ENCODE results near the gene CFAP54. TPM values are rescaled to one million over a fixed set of nuclear protein-coding genes. Genes with fewer than 3 reads are reported as not detected.

Gene CFAP54
- polyA plus RNA-seq, 2 of the 4 experiments (the other 2 are of a cell fraction), result 0.70 to 1.2 TPM

DNA sequence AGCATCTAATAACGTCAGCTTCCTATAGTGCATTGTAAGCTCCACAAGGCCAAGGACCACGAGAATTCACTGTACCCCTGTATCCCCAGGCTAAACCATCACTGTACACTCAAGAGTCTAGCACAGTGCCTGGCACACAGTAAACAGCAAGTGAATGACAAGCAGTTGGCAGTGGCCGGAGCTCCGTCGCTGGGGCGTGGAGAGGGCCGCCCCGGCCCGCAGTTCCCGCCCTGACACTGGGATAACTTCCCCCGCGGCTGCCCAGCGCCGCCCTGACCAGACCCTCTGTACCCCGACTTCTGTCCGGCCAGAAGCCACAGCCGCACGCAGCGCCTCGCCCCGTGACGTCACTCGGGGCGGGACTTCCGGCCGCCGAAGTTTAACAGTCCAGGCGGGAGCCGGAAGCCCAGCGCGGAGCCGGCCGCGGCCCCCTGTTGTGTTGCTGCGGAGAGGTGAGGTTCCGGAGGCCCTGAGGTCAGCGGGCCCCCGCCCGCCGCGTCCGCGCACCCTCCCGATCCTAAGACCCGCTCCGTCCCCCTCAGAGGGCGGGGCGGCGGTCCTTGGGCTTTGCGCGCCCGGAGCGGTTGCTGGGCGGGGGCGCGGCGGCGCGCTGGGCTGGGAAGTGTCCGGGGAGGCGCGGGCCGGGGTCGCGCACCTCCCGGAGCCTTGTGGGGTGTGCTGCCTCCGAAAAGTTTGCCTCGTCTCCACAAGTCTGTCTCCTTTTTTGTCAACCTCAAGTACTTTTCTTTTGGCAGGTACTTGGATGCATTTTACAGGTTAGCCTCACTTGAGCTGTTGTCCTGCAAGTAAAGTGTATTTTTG is 417.7 kb downstream of the CFAP54 start, which contains the start of gene NEDD1 (continued):
- TF ChIP-seq HOXA7 (CRISPR knock-in tag; IDR thresholded peaks at IDR 0.05), result no peak
- TF ChIP-seq NR3C1 (IDR thresholded peaks at IDR 0.05), result no peak
- no peak for TF ChIP-seq JUNB (IDR thresholded peaks at IDR 0.05)
- no peak for TF ChIP-seq MYC (IDR thresholded peaks at IDR 0.05; ENCODE audit: borderline replicate concordance, low read length)
- no peak for TF ChIP-seq CBX8 (IDR thresholded peaks at IDR 0.05)
- TF ChIP-seq HOXB13 (CRISPR knock-in tag; IDR thresholded peaks at IDR 0.05; ENCODE audit: low read depth), result no peak
- TF ChIP-seq RARB (CRISPR knock-in tag; IDR thresholded peaks at IDR 0.05), result no peak

- POLR2A ChIA-PET, result no interaction called here
- TF ChIP-seq CHD4 (IDR thresholded peaks at IDR 0.05; ENCODE audit: borderline replicate concordance) (no peak), ESRRA (IDR thresholded peaks at IDR 0.05; ENCODE audit: borderline replicate concordance, low read length) (no peak), ZFP36 (IDR thresholded peaks at IDR 0.05; ENCODE audit: borderline replicate concordance, partially characterized antibody) (no peak), TP53 (CRISPR knock-in tag; IDR thresholded peaks at IDR 0.05) (no peak)
- ATAC-seq (peak; percentile 63 to 67), FAIRE-seq (no peak), DNase-seq (ENCODE audit: low read depth in 1 of 2, low spot score in 1 of 2) (peak; percentile 13 to 26)
- Histone ChIP-seq H3K27ac (peak overlapping the region; percentile 90 to 94), H3K4me3 (peak overlapping the region; percentile 96), H3K9me3 (no peaks in the 10 kb centered on the region), H3K4me2 (peak overlapping the region; percentile 79), H3K4me1 (peaks cover 9% of the 10 kb centered on the region)
- CTCF ChIA-PET, result no interaction called here
- 8% methylated on average over 23 of the region's 23 CpGs for WGBS (ENCODE audit: missing lambda C conversion rate)
Observed at GRCh38 chr12:96907671-96908422, 418.5 kb downstream of the CFAP54 start.

DNA sequence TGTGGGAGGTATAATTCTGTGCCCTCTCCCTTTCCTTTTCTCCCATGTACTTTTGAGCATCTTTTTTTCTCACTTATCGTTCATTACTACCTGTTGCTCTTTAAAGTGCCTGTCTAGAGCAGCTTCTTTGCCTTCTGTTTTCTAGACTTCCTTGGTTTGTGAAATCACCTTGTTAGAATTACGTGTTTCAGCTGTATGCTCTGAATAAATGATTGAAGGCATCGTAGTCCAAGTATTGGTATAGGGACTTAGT is 419.0 kb downstream of the CFAP54 start:
- DNase-seq (ENCODE audit: low read depth in 1 of 2, low spot score in 1 of 2) (no peak), FAIRE-seq (no peak), ATAC-seq (no peak)
- H3K4me1 ChIP-seq, result peaks cover 9% of the 10 kb centered on the region
- no peaks in the 10 kb centered on the region for H3K9me3 ChIP-seq
- WGBS (ENCODE audit: missing lambda C conversion rate), result 87% methylated on average over 3 of the region's 3 CpGs
- peak overlapping the region; percentile 79 for H3K4me2 ChIP-seq
- POLR2A ChIA-PET, result no interaction called here
- peak overlapping the region; percentile 96 for H3K4me3 ChIP-seq
- H3K27ac ChIP-seq, result peak overlapping the region in 1 of 2 experiments; percentile 90; a peak in 2 of 6 replicates
- CTCF ChIA-PET, result no interaction called here
- TF ChIP-seq HMGXB4 (CRISPR knock-in tag; IDR thresholded peaks at IDR 0.05; ENCODE audit: borderline replicate concordance) (no peak), KDM5A (IDR thresholded peaks at IDR 0.05) (no peak), FOXS1 (CRISPR knock-in tag; IDR thresholded peaks at IDR 0.05) (no peak), ZC3H11A (IDR thresholded peaks at IDR 0.05) (no peak), ZFP36 (IDR thresholded peaks at IDR 0.05; ENCODE audit: borderline replicate concordance, partially characterized antibody) (no peak), EP300 (IDR thresholded peaks at IDR 0.05) (no peak), KDM1A (IDR thresholded peaks at IDR 0.05; ENCODE audit: low read depth) (no peak), PHF8 (IDR thresholded peaks at IDR 0.05; ENCODE audit: borderline replicate concordance, low read depth) (no peak), HOXB5 (CRISPR knock-in tag; IDR thresholded peaks at IDR 0.05) (no peak), MAZ (IDR thresholded peaks at IDR 0.05; ENCODE audit: borderline replicate concordance, low read depth, low read length) (no peak), HOXB13 (CRISPR knock-in tag; IDR thresholded peaks at IDR 0.05; ENCODE audit: low read depth) (no peak), NR3C1 (IDR thresholded peaks at IDR 0.05) (no peak), POLR2A (IDR thresholded peaks at IDR 0.05; ENCODE audit: low read length) (no peak), HDAC2 (IDR thresholded peaks at IDR 0.05) (no peak), MAFK (IDR thresholded peaks at IDR 0.05; ENCODE audit: partially characterized antibody) (no peak)
- TF ChIP-seq, protein P1, sequence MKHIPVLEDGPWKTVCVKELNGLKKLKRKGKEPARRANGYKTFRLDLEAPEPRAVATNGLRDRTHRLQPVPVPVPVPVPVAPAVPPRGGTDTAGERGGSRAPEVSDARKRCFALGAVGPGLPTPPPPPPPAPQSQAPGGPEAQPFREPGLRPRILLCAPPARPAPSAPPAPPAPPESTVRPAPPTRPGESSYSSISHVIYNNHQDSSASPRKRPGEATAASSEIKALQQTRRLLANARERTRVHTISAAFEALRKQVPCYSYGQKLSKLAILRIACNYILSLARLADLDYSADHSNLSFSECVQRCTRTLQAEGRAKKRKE (CRISPR knock-in tag; IDR thresholded peaks at IDR 0.05; ENCODE audit: low read depth), result no peak
- TF ChIP-seq, protein P2, sequence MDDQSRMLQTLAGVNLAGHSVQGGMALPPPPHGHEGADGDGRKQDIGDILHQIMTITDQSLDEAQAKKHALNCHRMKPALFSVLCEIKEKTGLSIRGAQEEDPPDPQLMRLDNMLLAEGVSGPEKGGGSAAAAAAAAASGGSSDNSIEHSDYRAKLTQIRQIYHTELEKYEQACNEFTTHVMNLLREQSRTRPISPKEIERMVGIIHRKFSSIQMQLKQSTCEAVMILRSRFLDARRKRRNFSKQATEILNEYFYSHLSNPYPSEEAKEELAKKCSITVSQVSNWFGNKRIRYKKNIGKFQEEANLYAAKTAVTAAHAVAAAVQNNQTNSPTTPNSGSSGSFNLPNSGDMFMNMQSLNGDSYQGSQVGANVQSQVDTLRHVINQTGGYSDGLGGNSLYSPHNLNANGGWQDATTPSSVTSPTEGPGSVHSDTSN (IDR thresholded peaks at IDR 0.05), result no peak
- TF ChIP-seq, protein P3, sequence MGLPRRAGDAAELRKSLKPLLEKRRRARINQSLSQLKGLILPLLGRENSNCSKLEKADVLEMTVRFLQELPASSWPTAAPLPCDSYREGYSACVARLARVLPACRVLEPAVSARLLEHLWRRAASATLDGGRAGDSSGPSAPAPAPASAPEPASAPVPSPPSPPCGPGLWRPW (IDR thresholded peaks at IDR 0.05), result no peak
